ENCODE measurements around the gene LPGAT1. TPM values are rescaled to one million over a fixed set of nuclear protein-coding genes. Genes with fewer than 3 reads are reported as not detected.

The LPGAT1 gene
- total RNA-seq, 1 donor from 2014 or later, result 73.2 TPM

GRCh38 chr1:211708926-211709325, 121.6 kb downstream of the LPGAT1 start:
- H3K4me3 Mint-ChIP-seq (ENCODE audit: unreplicated experiment), result no peak overlapping the region
- DNase-seq, result no peak
- H3K27me3 Mint-ChIP-seq (ENCODE audit: unreplicated experiment), result peaks cover 3% of the 10 kb centered on the region
- peaks cover 5% of the 10 kb centered on the region for H3K9me3 Mint-ChIP-seq (ENCODE audit: unreplicated experiment)
- peaks cover 5% of the 10 kb centered on the region for H3K4me1 Mint-ChIP-seq (ENCODE audit: low read depth, unreplicated experiment)
- H3K27ac Mint-ChIP-seq (ENCODE audit: unreplicated experiment), result no peak overlapping the region
- H3K36me3 Mint-ChIP-seq (ENCODE audit: unreplicated experiment), result no peaks in the 10 kb centered on the region
- TF ChIP-seq, protein P1, sequence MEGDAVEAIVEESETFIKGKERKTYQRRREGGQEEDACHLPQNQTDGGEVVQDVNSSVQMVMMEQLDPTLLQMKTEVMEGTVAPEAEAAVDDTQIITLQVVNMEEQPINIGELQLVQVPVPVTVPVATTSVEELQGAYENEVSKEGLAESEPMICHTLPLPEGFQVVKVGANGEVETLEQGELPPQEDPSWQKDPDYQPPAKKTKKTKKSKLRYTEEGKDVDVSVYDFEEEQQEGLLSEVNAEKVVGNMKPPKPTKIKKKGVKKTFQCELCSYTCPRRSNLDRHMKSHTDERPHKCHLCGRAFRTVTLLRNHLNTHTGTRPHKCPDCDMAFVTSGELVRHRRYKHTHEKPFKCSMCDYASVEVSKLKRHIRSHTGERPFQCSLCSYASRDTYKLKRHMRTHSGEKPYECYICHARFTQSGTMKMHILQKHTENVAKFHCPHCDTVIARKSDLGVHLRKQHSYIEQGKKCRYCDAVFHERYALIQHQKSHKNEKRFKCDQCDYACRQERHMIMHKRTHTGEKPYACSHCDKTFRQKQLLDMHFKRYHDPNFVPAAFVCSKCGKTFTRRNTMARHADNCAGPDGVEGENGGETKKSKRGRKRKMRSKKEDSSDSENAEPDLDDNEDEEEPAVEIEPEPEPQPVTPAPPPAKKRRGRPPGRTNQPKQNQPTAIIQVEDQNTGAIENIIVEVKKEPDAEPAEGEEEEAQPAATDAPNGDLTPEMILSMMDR (IDR thresholded peaks at IDR 0.05; ENCODE audit: partially characterized antibody, unreplicated experiment), result no peak

GRCh38 chr1:211708006-211708405, 122.6 kb downstream of the LPGAT1 start:
- TF ChIP-seq, protein P1 (IDR thresholded peaks at IDR 0.05; ENCODE audit: partially characterized antibody, unreplicated experiment), result no peak
- H3K9me3 Mint-ChIP-seq (ENCODE audit: unreplicated experiment), result peaks cover 5% of the 10 kb centered on the region
- DNase-seq, result no peak
- H3K4me1 Mint-ChIP-seq (ENCODE audit: low read depth, unreplicated experiment), result peaks cover 7% of the 10 kb centered on the region
- H3K27ac Mint-ChIP-seq (ENCODE audit: unreplicated experiment), result no peak overlapping the region
- peaks cover 4% of the 10 kb centered on the region for H3K27me3 Mint-ChIP-seq (ENCODE audit: unreplicated experiment)
- peaks cover 4% of the 10 kb centered on the region for H3K36me3 Mint-ChIP-seq (ENCODE audit: unreplicated experiment)
- no peak overlapping the region for H3K4me3 Mint-ChIP-seq (ENCODE audit: unreplicated experiment)

GRCh38 chr1:211705467-211706091, 125.0 kb downstream of the LPGAT1 start:
- H3K36me3 Mint-ChIP-seq (ENCODE audit: unreplicated experiment), result peaks cover 4% of the 10 kb centered on the region
- TF ChIP-seq, protein P1 (IDR thresholded peaks at IDR 0.05; ENCODE audit: partially characterized antibody, unreplicated experiment), result no peak
- no peak for DNase-seq
- H3K27ac Mint-ChIP-seq (ENCODE audit: unreplicated experiment), result no peak overlapping the region
- H3K27me3 Mint-ChIP-seq (ENCODE audit: unreplicated experiment), result peaks cover 9% of the 10 kb centered on the region
- H3K4me3 Mint-ChIP-seq (ENCODE audit: unreplicated experiment), result no peak overlapping the region
- H3K9me3 Mint-ChIP-seq (ENCODE audit: unreplicated experiment), result peaks cover 4% of the 10 kb centered on the region
- peaks cover 9% of the 10 kb centered on the region for H3K4me1 Mint-ChIP-seq (ENCODE audit: low read depth, unreplicated experiment)

GRCh38 chr1:211704543-211704942, 126.0 kb downstream of the LPGAT1 start:
- Mint-ChIP-seq H3K9me3 (ENCODE audit: unreplicated experiment) (peaks cover 5% of the 10 kb centered on the region), H3K4me1 (ENCODE audit: low read depth, unreplicated experiment) (peaks cover 10% of the 10 kb centered on the region), H3K4me3 (ENCODE audit: unreplicated experiment) (no peak overlapping the region), H3K27ac (ENCODE audit: unreplicated experiment) (no peak overlapping the region), H3K27me3 (ENCODE audit: unreplicated experiment) (peaks cover 14% of the 10 kb centered on the region), H3K36me3 (ENCODE audit: unreplicated experiment) (peaks cover 4% of the 10 kb centered on the region)
- TF ChIP-seq, protein P1 (IDR thresholded peaks at IDR 0.05; ENCODE audit: partially characterized antibody, unreplicated experiment), result no peak
- no peak for DNase-seq

DNA sequence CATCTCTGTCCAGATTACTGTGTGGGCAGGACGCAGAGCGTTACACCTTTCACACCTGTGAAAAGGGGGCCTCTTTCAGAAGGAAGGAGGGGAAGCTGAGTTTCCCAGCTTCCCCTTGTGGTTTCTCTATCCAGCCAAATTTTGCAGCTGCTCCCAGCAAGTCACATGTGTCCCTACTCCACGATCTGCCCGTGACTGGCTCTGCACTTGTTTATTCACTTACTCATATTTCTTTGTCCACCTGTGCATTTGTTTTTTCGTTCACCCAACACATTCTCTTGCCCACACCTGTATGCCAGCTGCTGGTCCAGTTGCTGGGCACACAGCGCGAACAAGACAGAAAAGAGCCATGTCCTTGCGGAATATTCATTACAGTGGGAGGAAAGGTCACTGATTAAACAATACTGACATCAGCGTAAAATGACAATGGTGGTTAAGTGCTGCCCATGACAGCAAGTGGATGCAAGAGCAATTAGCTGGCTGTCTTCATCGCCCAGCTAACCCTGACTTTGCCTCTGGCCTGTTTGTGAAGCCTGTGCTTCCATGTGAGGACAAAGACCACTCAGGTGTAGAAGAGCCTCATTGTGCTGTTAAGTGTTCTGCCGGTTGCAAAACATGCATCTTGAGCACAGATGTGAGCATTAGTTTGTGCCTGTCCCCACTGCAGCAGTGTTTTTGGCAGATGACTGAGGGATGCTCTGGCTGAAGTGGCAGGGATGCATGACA, 126.6 kb downstream of the LPGAT1 start:
- DNase-seq, result no peak
- Mint-ChIP-seq H3K27ac (ENCODE audit: unreplicated experiment) (no peak overlapping the region), H3K9me3 (ENCODE audit: unreplicated experiment) (peaks cover 6% of the 10 kb centered on the region), H3K36me3 (ENCODE audit: unreplicated experiment) (peaks cover 4% of the 10 kb centered on the region), H3K27me3 (ENCODE audit: unreplicated experiment) (peaks cover 14% of the 10 kb centered on the region), H3K4me3 (ENCODE audit: unreplicated experiment) (no peak overlapping the region), H3K4me1 (ENCODE audit: low read depth, unreplicated experiment) (peaks cover 13% of the 10 kb centered on the region)
- TF ChIP-seq, protein P1 (IDR thresholded peaks at IDR 0.05; ENCODE audit: partially characterized antibody, unreplicated experiment), result no peak

Measured in glutamatergic neuron (in vitro differentiated cells).